ENCODE results near the gene SYT12. TPM values are rescaled to one million over a fixed set of nuclear protein-coding genes. Genes with fewer than 3 reads are reported as not detected.

Gene SYT12
- total and polyA plus RNA-seq, 2 of the 13 experiments (the other 11 are each of a cell fraction or from before 2014, with no cell fraction given), result 0.01 to 0.02 TPM

GRCh38 chr11:67053896-67054329, 31.0 kb downstream of the SYT12 start (continued):
- TF ChIP-seq SOX5 (CRISPR knock-in tag; IDR thresholded peaks at IDR 0.05; ENCODE audit: borderline replicate concordance) (no peak), ERF (CRISPR knock-in tag; IDR thresholded peaks at IDR 0.05) (no peak), SMARCC2 (IDR thresholded peaks at IDR 0.05) (no peak), ZBTB37 (CRISPR knock-in tag; IDR thresholded peaks at IDR 0.05) (no peak), MLLT10 (CRISPR knock-in tag; IDR thresholded peaks at IDR 0.05) (no peak), ZNF362 (CRISPR knock-in tag; IDR thresholded peaks at IDR 0.05; ENCODE audit: borderline replicate concordance) (no peak), FOSL1 (CRISPR knock-in tag; IDR thresholded peaks at IDR 0.05; ENCODE audit: borderline replicate concordance) (no peak), FOXK1 (CRISPR knock-in tag; IDR thresholded peaks at IDR 0.05; ENCODE audit: borderline replicate concordance, low read depth) (no peak), ELF3 (CRISPR knock-in tag; IDR thresholded peaks at IDR 0.05) (0 out of 2 replicates have a peak, but pooled peaks have one; percentile 18), ZBTB33 (CRISPR knock-in tag; IDR thresholded peaks at IDR 0.05) (no peak), ZNF75D (CRISPR knock-in tag; IDR thresholded peaks at IDR 0.05; ENCODE audit: borderline replicate concordance) (no peak), FOSL2 (CRISPR knock-in tag; IDR thresholded peaks at IDR 0.05) (peak; percentile 47), HOXA3 (CRISPR knock-in tag; IDR thresholded peaks at IDR 0.05) (peak; percentile 18; the same call in 1 of the 2 replicates), ZFP1 (CRISPR knock-in tag; IDR thresholded peaks at IDR 0.05) (no peak), HNRNPLL (IDR thresholded peaks at IDR 0.05; ENCODE audit: low read depth, low read length, poor library complexity, severe bottlenecking) (peak; percentile 12), KDM1A (CRISPR knock-in tag; IDR thresholded peaks at IDR 0.05) (0 out of 2 replicates have a peak, but pooled peaks have one; percentile 26), TFAP4 (IDR thresholded peaks at IDR 0.05; ENCODE audit: borderline replicate concordance, low read depth) (peak; percentile 6; the same call in 1 of the 2 replicates), ZNF83 (CRISPR knock-in tag; IDR thresholded peaks at IDR 0.05; ENCODE audit: borderline replicate concordance) (no peak), HNF1B (CRISPR knock-in tag; IDR thresholded peaks at IDR 0.05) (no peak), ZNF629 (CRISPR knock-in tag; conservative IDR thresholded peaks at IDR 0.05) (no peak)
- TF ChIP-seq, protein P1, sequence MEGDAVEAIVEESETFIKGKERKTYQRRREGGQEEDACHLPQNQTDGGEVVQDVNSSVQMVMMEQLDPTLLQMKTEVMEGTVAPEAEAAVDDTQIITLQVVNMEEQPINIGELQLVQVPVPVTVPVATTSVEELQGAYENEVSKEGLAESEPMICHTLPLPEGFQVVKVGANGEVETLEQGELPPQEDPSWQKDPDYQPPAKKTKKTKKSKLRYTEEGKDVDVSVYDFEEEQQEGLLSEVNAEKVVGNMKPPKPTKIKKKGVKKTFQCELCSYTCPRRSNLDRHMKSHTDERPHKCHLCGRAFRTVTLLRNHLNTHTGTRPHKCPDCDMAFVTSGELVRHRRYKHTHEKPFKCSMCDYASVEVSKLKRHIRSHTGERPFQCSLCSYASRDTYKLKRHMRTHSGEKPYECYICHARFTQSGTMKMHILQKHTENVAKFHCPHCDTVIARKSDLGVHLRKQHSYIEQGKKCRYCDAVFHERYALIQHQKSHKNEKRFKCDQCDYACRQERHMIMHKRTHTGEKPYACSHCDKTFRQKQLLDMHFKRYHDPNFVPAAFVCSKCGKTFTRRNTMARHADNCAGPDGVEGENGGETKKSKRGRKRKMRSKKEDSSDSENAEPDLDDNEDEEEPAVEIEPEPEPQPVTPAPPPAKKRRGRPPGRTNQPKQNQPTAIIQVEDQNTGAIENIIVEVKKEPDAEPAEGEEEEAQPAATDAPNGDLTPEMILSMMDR (CRISPR knock-in tag; IDR thresholded peaks at IDR 0.05), result peak; percentile 91
- TF ChIP-seq, protein P2, sequence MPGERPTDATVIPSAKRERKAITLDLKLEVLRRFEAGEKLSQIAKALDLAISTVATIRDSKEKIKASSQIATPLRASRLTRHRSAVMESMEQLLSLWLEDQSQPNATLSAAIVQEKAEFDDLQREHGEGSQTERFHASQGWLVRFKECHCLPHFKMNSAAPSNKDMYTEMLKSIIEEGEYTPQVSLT (CRISPR knock-in tag; IDR thresholded peaks at IDR 0.05; ENCODE audit: borderline replicate concordance, low read depth), result no peak

Measured in HepG2 (cell line).